PC-3 (cell line): Measurements from ENCODE around the gene TMOD3.

Experiments used
- CTCF ChIP-seq: fragments of 300-600 bp; sonication (generic); conservative IDR thresholded peaks from 2 replicates; pipeline ENCODE4 v1.5.1; 2017; ENCODE audit warnings: antibody characterized with exemption, low read depth, mild to moderate bottlenecking, low read length
- EZH2 ChIP-seq: fragments of 300-600 bp; sonication (generic); IDR thresholded peaks from one replicate; pipeline ENCODE4 v1.6.1; 2017; ENCODE audit warnings: antibody characterized with exemption, mild to moderate bottlenecking, low read length; ENCODE audit not compliant: unreplicated experiment

- TF ChIP-seq CTCF (no peak), EZH2 (no peak)
Measured at GRCh38 chr15:51855612-51856011, 26.2 kb downstream of the TMOD3 start.
